Cardiac fibroblast (primary cell): Measurements from ENCODE around the gene MYH14.
"Not testable (repeated sequence)": the region's sequence is repeated elsewhere in the genome, so short reads cannot be mapped to it uniquely, and the experiment has no call there.

Experiments
- DNase-seq, 2 donors: peaks; one replicate each; pipeline versions ENCODE4 v3.0.0 to v3.0.0-alpha.2; 2010; ENCODE audit warnings: low read depth in 2 of 2
- H3K4me3 ChIP-seq, 2 donors: replicated peaks in 1 of 2; 1 replicate in 1 of 2; 2 replicates in 1 of 2; pipeline ENCODE4 v1.5.1; 2011; ENCODE audit warnings: low read depth in 2 of 2, low read length in 2 of 2, mild to moderate bottlenecking in 2 of 2, moderate library complexity in 1 of 2
- CTCF ChIP-seq: IDR thresholded peaks from one replicate; pipeline ENCODE4 v1.5.1; 2011; ENCODE audit warnings: low read depth, mild to moderate bottlenecking, low read length, inconsistent platforms

The MYH14 gene

GRCh38 chr19:50341091-50341564 lies 137.7 kb downstream of the MYH14 start:
- no peak overlapping the region for H3K4me3 ChIP-seq
- TF ChIP-seq CTCF: no peak
- no peak for DNase-seq

- no peak for DNase-seq
Observed at GRCh38 chr19:50344661-50345318, 141.4 kb downstream of the MYH14 start.

GRCh38 chr19:50347089-50347581 lies 143.7 kb downstream of the MYH14 start:
- not testable (repeated sequence) for H3K4me3 ChIP-seq

More at GRCh38 chr19:50344661-50345318, 141.4 kb downstream of the MYH14 start:
- TF ChIP-seq CTCF: no peak
- no peak overlapping the region for H3K4me3 ChIP-seq

GRCh38 chr19:50349277-50350057 lies 146.0 kb downstream of the MYH14 start:
- no peak for TF ChIP-seq CTCF
- DNase-seq: no peak
- no peak overlapping the region for H3K4me3 ChIP-seq

More at GRCh38 chr19:50347089-50347581, 143.7 kb downstream of the MYH14 start:
- not testable (repeated sequence) for DNase-seq

- TF ChIP-seq CTCF: no peak
- DNase-seq: no peak
- no peak overlapping the region for H3K4me3 ChIP-seq
Observed at GRCh38 chr19:50352242-50352641, 148.8 kb downstream of the MYH14 start.

GRCh38 chr19:50353487-50353880 lies 150.1 kb downstream of the MYH14 start:
- not testable (repeated sequence) for H3K4me3 ChIP-seq, DNase-seq

- no peak for DNase-seq
- TF ChIP-seq CTCF: no peak
- no peak overlapping the region for H3K4me3 ChIP-seq
Observed at GRCh38 chr19:50356691-50357177, 153.3 kb downstream of the MYH14 start.
